GM18502 (cell line): Measurements from ENCODE around the gene HSBP1.
A peak's percentile ranks its signal among the peaks of the same experiment; 100 is the strongest.

Experiments
- ATAC-seq: cut with Tn5 transposase; IDR thresholded peaks from one replicate; pipeline ENCODE4 v1.9.1; 2021; ENCODE audit warnings: mild to moderate bottlenecking; ENCODE audit not compliant: unreplicated experiment, poor library complexity

Gene HSBP1

GRCh38 chr16:83802554-83803205, 5.1 kb upstream of the HSBP1 start:
- ATAC-seq = no peak

DNA sequence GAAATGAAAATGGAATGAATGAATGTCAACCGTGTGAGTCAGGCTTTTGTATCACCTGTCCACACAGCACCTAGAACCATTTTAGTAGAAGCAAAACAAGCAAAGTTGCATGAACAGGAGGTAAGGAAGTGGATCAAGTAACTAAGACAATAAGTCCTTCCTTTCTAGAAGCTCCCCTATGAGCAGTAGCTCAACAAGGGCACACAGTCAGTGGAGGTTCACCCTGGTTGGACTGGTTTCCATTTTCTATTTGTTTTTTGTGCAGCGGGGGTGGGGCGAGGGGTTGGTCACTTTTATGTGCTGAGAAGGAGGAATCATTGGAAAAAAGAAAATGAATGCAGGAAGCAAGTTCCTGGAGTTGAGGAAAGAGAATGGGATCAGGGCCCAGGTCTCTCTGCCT, 4.0 kb upstream of the HSBP1 start:
- ATAC-seq = no peak

DNA sequence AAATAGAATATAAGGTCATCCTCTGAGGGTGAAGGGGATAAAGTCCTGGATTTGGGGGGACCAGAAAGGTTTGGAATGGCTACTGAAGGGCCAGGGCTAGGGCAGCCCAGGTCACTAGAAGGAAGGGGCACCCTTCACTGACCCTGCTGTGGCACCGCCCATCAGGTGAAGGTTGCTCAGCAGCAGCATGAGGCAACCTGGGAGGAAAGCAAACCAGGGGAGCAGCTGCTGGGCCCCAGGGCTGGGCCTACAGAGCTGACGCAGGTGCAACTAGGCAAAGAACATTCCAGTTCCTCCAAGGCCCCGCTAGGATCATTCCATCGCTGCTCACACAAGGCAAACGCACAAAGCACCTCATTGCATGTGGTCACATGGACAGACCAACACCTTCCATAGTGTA, 3.4 kb upstream of the HSBP1 start:
- ATAC-seq = no peak

GRCh38 chr16:83806036-83806435, 1.7 kb upstream of the HSBP1 start:
- ATAC-seq = no peak

GRCh38 chr16:83806731-83807130, 1.0 kb upstream of the HSBP1 start:
- no peak for ATAC-seq

- no peak for ATAC-seq
These were observed 460 bp upstream of the HSBP1 start for GRCh38 chr16:83807327-83807709.

DNA sequence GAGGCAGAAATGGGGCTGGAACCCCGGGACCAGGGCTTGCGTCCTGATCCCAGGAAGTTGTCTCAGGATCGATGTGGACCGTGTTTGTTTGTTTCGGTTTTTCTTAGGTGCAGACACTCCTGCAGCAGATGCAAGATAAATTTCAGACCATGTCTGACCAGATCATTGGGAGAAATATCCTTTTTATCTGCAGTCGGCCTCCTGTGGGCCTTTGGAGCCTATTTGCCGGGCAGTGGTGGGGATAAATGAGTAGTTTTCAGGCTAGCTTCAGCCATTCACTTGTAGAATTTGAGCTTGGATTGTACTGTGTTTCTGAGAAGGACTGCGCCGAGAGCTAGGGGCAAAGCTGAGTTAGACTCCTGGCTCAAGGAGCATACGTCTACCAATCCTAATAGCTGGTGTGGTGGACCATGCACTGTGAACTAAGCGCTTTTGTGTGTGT, 816 bp downstream of the HSBP1 start:
- no peak for ATAC-seq

- ATAC-seq = no peak
These were observed 1.3 kb downstream of the HSBP1 start for GRCh38 chr16:83809092-83809491.

DNA sequence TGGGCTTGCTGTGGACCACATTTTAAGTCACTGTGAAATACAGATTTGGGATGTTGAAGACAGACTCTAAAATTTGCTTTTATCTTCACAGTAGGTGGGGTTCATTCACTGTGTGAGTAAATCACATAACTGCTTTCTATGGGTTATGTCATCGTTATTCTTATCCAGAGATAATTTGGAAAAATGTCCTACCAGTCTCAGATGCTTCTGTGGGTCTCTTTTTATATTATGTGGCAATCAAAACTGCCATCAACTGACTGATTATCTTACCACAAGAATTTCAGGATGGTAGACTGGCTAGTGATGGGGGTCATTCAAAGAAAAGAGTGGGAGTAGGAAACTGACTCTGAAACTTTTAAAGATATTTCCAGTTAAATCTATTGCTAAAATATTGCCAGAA, 3.1 kb downstream of the HSBP1 start:
- no peak for ATAC-seq

GRCh38 chr16:83813823-83814658, 6.3 kb downstream of the HSBP1 start:
- ATAC-seq = no peak

DNA sequence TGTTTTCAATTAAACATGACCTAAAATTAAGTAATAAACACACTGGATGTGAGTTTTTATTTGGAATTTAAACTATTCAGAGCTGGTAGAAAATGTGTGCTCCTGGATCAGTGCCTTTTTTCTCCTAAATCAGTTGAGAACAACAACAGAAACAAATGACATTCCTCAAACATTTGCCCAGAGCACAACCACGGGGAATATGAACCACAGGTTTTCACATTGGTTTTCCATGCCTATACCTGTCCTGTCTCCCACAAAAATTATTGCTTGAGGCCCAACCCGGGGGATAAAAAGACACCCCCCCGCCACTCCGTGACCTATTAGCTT, 6.8 kb downstream of the HSBP1 start:
- ATAC-seq = no peak

DNA sequence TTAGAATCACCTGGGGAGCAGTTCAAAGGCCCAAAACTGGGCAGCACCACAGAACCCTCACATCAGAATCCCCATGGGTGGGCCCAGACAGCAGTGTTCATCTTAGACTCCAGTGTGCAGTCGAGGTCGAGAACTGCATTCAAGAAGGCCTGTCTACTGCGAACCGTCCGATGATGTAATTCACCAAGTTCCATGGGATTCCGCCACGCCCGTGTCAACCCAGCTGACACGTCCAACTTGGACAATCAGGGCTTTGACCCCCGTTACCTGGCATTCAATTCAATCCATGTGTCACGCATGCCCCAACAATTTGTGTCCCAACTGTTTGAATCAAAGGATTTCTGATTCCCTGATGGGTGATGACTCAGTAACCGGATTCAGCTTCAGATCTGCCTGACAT, 9.2 kb downstream of the HSBP1 start:
- ATAC-seq = no peak

GRCh38 chr16:83818276-83818675, 10.5 kb downstream of the HSBP1 start:
- no peak for ATAC-seq

DNA sequence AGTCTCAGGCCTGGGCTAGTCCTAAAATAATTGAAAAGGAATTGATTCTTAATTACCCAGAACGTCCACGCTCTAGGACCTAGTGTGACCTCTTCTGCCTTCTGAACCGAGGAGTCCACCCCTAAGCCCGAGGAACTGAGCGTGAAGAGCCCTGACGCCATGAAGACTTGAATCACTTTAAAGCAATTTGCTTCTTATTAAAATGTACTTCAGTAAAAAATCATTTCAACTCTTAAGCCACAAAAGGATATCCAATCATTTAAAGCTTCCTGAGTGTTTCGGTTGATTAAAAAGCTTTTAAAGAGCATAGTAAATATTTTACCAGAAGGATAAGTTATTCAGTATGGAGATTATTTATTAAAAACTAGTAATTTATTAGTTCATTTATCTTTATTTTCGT, 11.6 kb downstream of the HSBP1 start:
- ATAC-seq = no peak

DNA sequence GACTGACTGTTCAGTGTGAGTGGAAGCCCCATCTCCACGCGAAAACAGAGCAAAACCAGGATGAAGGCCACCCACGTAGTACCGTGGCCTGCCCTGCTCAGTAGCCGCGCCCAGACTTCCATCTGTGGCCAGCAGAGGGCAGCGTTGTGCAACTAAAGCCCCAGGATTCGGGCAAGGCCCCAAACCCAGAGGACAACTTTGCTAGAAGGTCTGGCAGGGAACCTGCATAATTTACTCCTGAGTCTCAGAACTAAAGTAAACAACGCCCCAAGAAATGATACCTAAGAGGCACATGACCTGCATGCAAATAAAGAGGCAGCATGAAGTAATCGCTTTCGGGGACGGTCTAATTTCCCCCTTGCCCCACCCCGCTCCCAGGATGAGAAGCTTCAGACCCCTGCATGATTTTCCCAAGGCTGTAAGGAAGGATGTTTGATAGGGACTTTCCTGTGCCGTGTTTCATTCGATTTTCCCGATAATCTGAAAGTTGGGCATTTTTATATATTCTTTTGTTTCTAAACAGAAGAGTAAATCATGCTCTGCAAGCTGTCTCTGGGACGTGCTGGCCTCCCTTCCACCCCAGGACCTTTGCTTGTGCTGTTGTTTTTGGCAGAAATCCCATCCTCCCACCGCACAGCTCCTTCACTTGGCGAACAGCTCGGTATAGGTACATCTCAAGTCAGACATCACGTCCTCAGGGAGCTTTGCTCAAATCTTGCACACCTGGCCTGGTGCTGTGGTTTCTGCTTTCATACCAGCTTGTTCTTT, 18.6 kb downstream of the HSBP1 start:
- peak; percentile 79 for ATAC-seq

- no peak for ATAC-seq
These were observed 22.5 kb downstream of the HSBP1 start for GRCh38 chr16:83830091-83830768.

- ATAC-seq = no peak
These were observed 23.1 kb downstream of the HSBP1 start for GRCh38 chr16:83830769-83831455.

GRCh38 chr16:83831456-83831987, 23.7 kb downstream of the HSBP1 start:
- no peak for ATAC-seq

- ATAC-seq = no peak
These were observed 26.1 kb downstream of the HSBP1 start for GRCh38 chr16:83833921-83834320.
